Muscle of back (tissue), 13 donors: Measurements from ENCODE around the gene ANXA11. TPM values are rescaled to one million over a fixed set of nuclear protein-coding genes. Genes with fewer than 3 reads are reported as not detected.
A peak's percentile ranks its signal among the peaks of the same experiment; 100 is the strongest.
"Not testable (repeated sequence)": the region's sequence is repeated elsewhere in the genome, so short reads cannot be mapped to it uniquely, and the experiment has no call there.

Experiments used
- DNase-seq, 3 donors: peaks; one replicate each; pipeline versions ENCODE4 v3.0.0 to v3.0.0-alpha.2; 2013
- long read RNA-seq, 9 donors: transcript quantifications; one replicate each; lab custom pipeline, GENCODE V29; 2026
- polyA plus RNA-seq, 10 donors: library from polyadenylated mRNA; unstranded; fragments of 120-200 nt; gene quantifications; one replicate each; pipeline ENCODE4 v1.2.1, GENCODE V29; 2013; ENCODE audit not compliant: insufficient read length in 10 of 10

The ANXA11 gene
- polyA plus RNA-seq, result 100 to 1,000 TPM in 8 of 10 donors, 10 to 100 TPM in 2; 82.1 to 131 (median 107) TPM
- long read RNA-seq, donor 1, full-length matches to known transcripts, result 21 of 27 reads
- long read RNA-seq, donor 1, partial matches to known transcripts, result 6 of 27 reads
- long read RNA-seq, donor 1, other reads (novel, unspliced or antisense), result 0 of 27 reads
- long read RNA-seq, donor 2, full-length matches to known transcripts, result 11 of 25 reads
- long read RNA-seq, donor 2, partial matches to known transcripts, result 14 of 25 reads
- long read RNA-seq, donor 2, other reads (novel, unspliced or antisense), result 0 of 25 reads
- long read RNA-seq, donor 3, result 0 reads
- long read RNA-seq, donor 4, full-length matches to known transcripts, result 12 of 21 reads
- long read RNA-seq, donor 4, partial matches to known transcripts, result 9 of 21 reads
- long read RNA-seq, donor 4, other reads (novel, unspliced or antisense), result 0 of 21 reads
- long read RNA-seq, donor 5, full-length matches to known transcripts, result 16 of 35 reads
- long read RNA-seq, donor 5, partial matches to known transcripts, result 19 of 35 reads
- long read RNA-seq, donor 5, other reads (novel, unspliced or antisense), result 0 of 35 reads
- long read RNA-seq, donor 6, full-length matches to known transcripts, result 18 of 36 reads
- long read RNA-seq, donor 6, partial matches to known transcripts, result 18 of 36 reads
- long read RNA-seq, donor 6, other reads (novel, unspliced or antisense), result 0 of 36 reads
- long read RNA-seq, donor 7, full-length matches to known transcripts, result 16 of 16 reads
- long read RNA-seq, donor 7, partial matches to known transcripts, result 0 of 16 reads
- long read RNA-seq, donor 7, other reads (novel, unspliced or antisense), result 0 of 16 reads
- long read RNA-seq, donor 8, full-length matches to known transcripts, result 4 of 13 reads
- long read RNA-seq, donor 8, partial matches to known transcripts, result 9 of 13 reads
- long read RNA-seq, donor 8, other reads (novel, unspliced or antisense), result 0 of 13 reads
- long read RNA-seq, donor 9, full-length matches to known transcripts, result 2 of 2 reads
- long read RNA-seq, donor 9, partial matches to known transcripts, result 0 of 2 reads
- long read RNA-seq, donor 9, other reads (novel, unspliced or antisense), result 0 of 2 reads

DNA sequence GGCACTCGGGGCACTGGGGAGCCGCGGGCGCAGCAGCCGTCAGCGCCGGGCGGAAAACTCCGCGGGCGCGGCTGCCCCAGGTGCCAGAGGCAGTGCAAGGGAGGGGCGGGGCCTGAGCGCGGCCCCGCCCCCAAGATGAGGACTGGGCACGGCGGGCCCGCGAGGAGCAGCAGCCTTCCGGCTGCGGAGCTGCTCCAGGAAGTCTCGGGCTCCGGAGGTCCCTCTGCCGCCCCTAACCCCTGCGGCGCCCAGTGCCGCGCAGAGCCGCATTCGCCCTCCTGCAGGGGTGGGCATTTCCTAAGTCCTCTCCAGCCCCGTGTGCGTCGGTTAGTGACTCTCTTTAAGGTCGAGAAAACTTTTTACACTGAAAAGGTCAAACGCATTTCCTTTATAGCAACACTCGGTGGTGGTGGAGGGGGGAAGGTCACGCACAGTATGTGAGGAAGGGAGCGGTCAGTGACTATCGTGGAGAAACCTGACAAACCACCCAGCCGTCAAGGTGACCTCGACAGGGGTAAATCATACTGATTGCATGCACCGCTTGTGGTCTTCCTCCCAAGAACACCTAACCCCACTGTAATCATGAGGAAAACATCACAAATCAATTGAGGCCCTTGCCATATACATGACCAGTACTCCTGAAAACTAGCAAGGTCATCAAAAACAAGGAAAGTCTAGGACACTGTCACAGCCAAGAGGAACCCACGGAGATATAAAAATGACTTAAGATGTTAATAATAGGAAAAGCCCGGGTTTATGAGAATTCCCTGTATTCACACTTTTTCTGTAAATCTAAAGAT lies at the start of gene ANXA11:
Gene ANXA11 (minus strand): TSS at position 61 of the 800 bp plus-strand sequence. CDS start 32,676 bp downstream, outside the sequence.
- peak; percentile 82 to 92 (median 86) for DNase-seq

- DNase-seq, result not testable (repeated sequence)
Measured at GRCh38 chr10:80254726-80255125, 49.4 kb upstream of the ANXA11 start.

DNA sequence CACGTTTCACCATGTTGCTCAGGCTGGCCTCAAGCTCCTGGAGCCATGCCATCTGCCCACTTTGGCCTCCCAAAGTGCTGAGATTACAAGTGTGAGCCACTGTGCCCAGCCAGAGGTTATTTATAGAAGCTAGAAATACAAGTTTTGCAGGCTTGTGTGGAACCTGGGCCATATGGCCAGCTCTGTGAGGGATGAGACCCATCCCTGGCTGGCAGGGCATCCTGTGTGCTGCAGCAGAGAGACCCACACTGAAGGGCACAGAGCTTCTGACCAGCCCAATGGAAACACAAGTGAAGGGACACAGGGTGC lies 48.6 kb upstream of the ANXA11 start:
- not testable (repeated sequence) for DNase-seq

DNA sequence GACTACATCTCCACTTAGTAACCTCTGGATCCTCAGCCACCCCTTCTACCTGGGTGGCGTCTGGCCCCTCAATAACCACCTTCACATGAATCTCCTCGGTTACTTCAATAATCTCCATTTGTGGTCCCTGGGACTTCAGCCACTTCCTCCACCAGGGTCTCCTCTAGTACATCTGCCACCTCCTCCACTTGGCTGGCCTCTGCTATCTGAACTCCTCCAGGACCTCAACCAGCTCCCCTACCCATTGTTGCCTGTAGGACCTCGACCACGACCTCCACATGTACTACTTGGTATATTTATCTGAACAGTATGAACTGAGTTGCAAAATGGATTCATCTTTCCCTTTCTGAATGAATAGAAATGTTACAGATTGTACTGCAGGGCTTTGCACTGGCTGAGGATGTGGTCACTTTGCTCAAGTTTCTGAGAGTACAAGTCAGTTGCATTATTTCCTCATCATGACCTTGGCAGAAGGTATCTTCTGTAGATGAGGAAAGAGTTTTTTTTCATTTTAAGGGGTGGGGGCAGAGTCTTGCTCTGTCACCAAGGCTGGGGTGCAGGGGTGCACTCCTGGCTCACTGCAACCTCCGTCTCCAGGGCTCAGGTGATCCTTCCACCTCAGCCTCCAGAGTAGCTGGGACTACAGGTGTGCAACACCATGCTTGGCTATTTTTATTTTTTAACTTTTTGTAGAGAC lies 48.1 kb upstream of the ANXA11 start:
- DNase-seq, result no peak

DNA sequence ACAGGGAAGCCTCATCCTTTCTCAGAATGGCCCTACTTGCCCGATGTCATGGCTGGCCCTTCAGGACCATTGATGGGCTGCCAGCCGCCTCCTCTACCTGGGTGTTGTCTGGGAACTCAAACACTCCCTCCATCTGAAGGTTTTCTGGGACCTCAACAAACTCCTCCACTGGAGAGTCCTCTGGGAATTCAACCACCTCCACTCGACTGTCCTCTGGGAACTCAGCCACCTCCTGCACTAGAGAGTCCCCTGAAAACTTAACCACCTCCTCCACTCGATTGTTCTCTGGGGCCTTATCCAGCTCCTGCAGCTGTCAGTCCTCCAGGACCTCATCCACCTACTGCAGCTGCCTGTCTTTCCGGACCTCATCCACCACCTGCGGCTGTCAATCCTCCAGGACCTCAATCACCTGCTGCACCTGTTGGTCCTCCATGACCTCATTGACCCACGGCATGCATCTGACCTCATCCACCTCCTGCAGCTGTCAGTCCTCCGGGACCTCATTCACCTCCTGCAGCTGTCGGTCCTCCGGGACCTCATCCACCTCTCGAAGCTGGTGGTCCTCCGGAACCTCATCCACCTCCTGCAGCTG lies 47.1 kb upstream of the ANXA11 start:
- peak in 1 of 3 donors; percentile 8 for DNase-seq

DNA sequence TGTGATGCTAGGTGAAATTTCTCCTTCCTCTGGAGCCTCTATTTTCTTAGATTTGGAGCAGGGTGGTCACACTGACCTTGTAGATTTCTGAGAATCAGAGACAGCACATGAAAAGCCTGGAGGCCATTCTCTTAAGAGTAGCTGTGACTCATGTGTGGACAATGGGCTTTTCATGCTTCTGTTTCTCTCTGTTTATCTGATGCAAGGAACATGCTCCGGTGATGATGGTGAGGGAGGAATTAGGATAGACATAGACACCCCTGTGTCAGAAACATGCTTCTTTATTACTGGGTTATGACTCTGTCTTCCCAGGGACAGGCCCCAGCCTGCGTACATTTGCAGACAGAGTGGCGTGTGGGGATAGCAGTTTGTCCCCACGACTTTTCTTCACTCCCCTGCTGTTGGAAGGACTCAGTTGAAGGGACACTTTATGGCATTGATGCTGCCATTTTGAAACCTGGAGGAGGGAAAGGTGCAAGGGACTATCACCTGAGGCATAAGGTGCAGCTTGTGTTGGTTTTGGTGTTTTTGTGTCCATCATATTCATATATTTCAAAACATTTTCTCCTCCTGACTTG lies 46.5 kb upstream of the ANXA11 start:
- DNase-seq, result not testable (repeated sequence)

GRCh38 chr10:80250399-80250798 lies 45.1 kb upstream of the ANXA11 start:
- DNase-seq, result not testable (repeated sequence)

GRCh38 chr10:80249906-80250305 lies 44.6 kb upstream of the ANXA11 start:
- not testable (repeated sequence) for DNase-seq

GRCh38 chr10:80247611-80248010 lies 42.3 kb upstream of the ANXA11 start:
- not testable (repeated sequence) for DNase-seq

- not testable (repeated sequence) for DNase-seq
Measured at GRCh38 chr10:80244371-80244770, 39.0 kb upstream of the ANXA11 start.

- not testable (repeated sequence) for DNase-seq
Measured at GRCh38 chr10:80242341-80242740, 37.0 kb upstream of the ANXA11 start.

- not testable (repeated sequence) for DNase-seq
Measured at GRCh38 chr10:80236457-80236856, 31.1 kb upstream of the ANXA11 start.

DNA sequence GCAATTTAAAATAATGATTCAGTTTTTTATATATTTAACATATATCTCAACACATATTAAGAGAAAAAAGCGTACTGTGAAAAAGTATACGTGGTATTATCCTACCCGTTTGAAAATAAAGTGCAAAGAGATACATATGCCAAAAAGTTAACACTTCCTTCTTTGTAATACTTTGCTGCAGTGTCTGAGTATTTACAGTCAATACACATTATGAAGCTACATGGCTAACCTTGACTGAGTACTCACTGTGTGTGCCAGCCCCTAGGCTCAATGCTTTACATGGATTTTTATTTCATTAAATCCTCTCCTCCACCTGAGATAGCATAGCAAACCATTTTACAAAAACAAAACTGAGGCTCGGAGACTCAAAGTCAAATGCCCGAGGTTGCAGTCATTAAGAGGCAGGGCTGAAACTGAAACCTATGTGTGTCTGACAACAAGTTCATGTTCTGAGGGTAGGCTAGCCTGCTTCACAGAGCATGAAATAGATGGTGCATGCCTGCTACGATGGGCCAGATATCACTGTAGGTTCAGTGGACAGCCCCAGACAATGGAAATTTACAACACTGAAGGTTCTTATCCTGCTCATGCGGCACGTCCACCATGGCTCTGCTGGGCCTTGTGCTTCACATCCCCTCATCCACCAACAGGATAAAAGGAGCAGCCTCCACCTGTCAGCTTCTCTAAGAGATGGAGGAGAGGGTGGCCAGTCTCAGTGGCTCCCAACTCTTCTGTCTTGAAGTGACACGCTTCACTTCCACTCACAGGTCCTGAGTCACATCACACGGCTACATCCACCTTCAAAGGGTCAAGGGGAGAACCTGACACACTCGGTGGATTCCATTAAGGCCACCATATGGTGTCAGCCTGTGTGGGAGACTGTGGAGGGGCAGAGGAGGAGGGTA lies 29.2 kb upstream of the ANXA11 start:
- not testable (repeated sequence) for DNase-seq

DNA sequence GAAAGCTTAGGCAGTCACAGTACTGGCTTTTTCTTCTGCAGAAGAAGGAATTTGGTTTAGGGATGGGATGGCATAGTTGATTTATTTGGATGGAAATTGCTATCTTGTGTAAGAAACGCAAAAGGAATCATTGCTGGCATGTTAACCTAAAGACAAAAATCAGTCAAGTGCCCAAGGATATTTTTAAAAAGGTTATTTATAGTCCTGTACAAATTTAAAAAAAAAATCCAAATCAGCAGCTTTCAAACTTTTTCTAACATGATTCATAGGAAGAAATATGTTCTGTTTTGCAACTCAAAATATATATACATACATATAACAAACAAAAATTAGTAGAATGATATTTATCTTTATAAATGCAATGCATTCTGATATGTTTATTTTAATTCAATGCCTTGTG lies 28.5 kb upstream of the ANXA11 start:
- DNase-seq, result not testable (repeated sequence)

- DNase-seq, result not testable (repeated sequence)
Measured at GRCh38 chr10:80226723-80227122, 21.4 kb upstream of the ANXA11 start.

DNA sequence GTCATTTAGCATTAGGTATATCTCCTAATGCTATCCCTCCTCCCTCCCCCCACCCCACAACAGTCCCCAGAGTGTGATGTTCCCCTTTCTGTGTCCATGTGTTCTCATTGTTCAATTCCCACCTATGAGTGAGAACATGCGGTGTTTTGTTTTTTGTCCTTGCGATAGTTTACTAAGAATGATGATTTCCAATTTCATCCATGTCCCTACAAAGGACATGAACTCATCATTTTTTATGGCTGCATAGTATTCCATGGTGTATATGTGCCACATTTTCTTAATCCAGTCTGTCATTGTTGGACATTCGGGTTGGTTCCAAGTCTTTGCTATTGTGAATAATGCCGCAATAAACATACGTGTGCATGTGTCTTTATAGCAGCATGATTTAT lies 17.7 kb upstream of the ANXA11 start:
- DNase-seq, result not testable (repeated sequence)

DNA sequence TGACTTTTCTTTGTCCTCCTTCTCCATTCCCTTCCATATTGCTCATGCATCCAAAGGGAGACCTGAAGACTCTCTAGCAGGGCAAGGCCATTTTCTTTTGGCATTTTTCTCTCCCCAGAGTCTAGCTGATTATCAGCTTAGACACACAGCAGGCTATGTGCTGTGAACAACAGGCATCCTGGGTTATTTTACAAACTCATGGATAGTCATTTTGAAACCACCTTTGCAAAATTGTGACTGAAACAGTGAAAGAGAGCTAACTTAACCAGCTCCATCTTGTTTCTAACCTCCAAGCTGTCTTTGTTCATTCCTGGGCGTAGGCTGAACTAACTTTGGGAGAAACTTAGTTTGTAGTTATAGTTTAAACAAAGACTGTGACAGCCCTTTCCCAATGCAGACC lies 13.5 kb upstream of the ANXA11 start:
- DNase-seq, result not testable (repeated sequence)

- DNase-seq, result not testable (repeated sequence)
Measured at GRCh38 chr10:80214368-80214982, 9.1 kb upstream of the ANXA11 start.
